ENCODE data around the gene TRIM25.

- no peak for TF ChIP-seq CTCF (conservative IDR thresholded peaks at IDR 0.05)
- no peak for TF ChIP-seq EZH2 (IDR thresholded peaks at IDR 0.05; ENCODE audit: low read depth)
Measured at GRCh38 chr17:56926270-56926669, 12.4 kb upstream of the TRIM25 start.
